GM12874 (cell line): Measurements from ENCODE around the gene METTL26.

Experiments used
- CTCF ChIP-seq: IDR thresholded peaks from 2 replicates; pipeline ENCODE4 v1.5.1; 2011; ENCODE audit warnings: low read depth, mild to moderate bottlenecking, control low read depth, low read length, moderate library complexity; ENCODE audit not compliant: insufficient read depth

Gene METTL26

DNA sequence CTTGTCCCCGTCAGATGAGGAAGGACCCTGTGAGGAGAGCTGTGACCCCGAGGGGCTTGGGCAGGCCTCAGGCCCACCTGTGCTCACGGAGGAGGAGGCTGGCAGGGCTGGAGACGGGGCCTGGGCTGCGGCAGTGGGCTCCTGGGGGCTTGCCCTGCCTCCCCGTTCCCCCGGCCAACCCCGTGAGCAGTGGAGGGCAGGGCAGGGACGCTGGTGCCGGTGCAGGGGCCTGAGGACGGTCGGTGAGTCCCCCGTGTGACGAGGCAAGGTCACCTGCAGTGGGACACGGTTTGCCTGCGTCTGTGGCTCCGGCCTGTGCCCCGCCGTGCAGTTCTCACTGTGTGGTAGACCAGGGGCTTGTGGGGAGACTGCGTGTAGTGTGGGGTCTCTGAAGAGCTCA is 23.5 kb upstream of the METTL26 start:
- no peak for TF ChIP-seq CTCF

DNA sequence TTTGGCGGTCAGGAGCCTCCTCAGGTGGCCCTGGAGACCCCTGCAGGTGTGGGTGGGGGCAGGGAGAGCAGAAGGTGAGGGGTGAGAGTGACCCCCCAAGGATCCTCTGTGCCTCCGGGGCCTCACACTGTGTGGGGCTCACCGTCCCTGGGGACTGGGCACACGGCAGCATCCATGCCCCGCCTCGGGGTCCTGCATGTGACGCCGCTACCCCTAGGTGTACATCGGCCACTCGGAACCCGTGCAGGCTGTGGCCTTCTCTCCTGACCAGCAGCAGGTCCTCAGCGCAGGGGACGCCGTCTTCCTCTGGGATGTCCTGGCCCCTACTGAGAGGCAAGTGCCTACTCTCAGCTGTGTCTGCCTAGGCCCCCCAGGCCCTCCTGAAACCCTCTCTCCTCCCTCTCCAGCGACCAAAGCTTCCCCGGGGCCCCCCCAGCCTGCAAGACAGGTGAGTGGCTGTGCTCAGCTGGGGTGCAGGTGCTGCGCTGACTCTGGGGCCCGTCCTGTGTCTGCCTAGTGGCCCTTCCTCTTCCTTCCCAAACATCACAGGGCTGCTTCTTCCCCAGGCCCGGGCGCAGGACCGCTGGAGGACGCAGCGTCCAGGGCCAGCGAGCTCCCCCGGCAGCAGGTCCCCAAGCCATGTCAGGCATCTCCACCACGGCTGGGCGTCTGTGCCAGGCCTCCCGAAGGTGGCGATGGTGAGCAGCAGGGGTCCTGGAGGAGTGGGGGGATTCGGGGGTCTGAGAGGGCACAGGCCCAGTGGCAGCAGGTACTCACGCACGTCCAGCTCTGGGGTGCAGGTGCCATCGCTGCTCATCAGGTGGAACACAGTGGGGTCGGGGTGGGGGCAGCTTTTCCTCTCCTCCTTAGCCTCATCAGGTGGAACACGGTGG is 22.8 kb upstream of the METTL26 start:
- TF ChIP-seq CTCF: peak; percentile 20; the same call in 1 of the 2 replicates

GRCh38 chr16:657487-657886 is 21.4 kb upstream of the METTL26 start:
- TF ChIP-seq CTCF: no peak

DNA sequence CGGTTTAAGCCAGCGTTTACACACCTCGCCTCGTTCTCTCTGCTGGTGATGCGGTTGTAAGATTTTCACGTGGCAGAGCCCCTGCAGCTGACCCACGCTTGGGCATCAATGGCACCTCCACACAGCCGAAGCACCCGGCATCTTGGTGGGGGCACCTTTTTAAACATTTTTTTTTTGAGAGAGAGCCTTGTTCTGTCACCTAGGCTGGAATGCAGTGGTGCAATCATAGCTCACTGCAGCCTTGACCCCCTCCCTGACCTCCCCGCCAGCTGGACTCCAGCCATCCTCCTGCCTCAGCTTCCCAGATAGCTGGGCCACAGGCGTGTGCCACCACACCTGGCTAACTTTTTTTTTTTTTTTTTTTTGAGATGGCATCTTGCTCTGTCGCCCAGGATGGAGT is 17.9 kb upstream of the METTL26 start:
- no peak for TF ChIP-seq CTCF

- no peak for TF ChIP-seq CTCF
Measured at GRCh38 chr16:652454-653305, 16.6 kb upstream of the METTL26 start.

- no peak for TF ChIP-seq CTCF
Measured at GRCh38 chr16:651844-652243, 15.7 kb upstream of the METTL26 start.

- no peak for TF ChIP-seq CTCF
Measured at GRCh38 chr16:649631-650030, 13.5 kb upstream of the METTL26 start.
